Measurements from ENCODE around the gene NACC2.

Gene NACC2

GRCh38 chr9:136056546-136057235 lies 38.4 kb downstream of the NACC2 start:
- DNase-seq = no peak

GRCh38 chr9:136055715-136056545 lies 39.2 kb downstream of the NACC2 start:
- DNase-seq = no peak

GRCh38 chr9:136054798-136055714 lies 40.0 kb downstream of the NACC2 start:
- DNase-seq = no peak

GRCh38 chr9:136054146-136054545 lies 40.9 kb downstream of the NACC2 start:
- DNase-seq = no peak

- no peak for DNase-seq
Observed at GRCh38 chr9:136053757-136054142, 41.3 kb downstream of the NACC2 start.

- DNase-seq = peak; percentile 51
Observed at GRCh38 chr9:136052991-136053756, 41.9 kb downstream of the NACC2 start.

DNA sequence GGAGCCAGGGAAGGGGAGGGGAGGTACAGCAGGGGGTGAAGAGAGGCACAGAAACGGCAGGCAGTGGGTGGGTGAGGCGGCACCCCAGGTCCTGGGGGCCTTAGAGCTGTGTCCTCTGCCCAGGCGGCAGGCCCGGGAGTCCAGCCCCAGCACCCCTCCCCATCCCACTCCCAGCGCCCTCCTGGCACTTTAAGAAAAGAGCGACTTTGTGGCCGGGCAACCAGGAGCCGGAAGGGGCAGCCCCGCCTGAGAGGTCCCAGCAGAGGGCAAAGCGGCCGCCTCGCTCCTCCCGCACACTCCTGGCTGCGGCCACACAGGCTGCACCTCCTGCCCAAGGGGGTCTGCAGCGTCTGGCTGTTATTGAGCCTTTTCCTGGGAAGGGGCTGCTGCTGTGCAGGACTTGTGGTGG lies 42.6 kb downstream of the NACC2 start:
- peak; percentile 64 for DNase-seq

DNA sequence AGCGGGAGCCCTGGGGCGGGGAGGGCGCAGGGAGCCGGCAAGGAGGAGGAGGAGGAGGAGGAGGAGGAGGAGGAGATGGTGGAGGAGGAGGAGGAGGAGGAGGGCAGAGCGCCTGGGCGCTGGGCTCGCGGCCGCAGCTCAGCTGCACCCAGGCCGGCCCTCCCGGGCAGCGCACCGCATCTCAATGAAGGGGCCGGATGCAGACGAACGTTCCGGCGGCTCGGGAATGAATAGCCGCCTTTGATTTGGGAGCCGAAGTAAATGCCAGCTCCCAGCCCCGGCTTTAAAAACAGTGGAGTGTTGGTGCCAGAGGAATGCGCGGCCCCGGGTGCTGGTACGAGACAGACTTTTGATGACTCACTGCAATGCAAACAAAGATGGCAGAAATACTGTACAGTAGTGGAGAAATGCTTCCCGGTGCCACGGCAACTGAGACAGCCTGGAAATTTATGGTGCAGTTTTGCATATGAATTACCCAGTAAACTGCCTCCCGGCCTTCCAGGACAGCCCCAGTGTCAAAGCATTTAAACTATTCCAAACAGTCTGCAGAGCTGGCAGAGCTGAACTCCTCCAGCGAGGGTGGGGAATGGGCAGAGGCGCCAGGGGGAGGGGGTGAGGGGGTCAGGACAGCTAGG lies 43.1 kb downstream of the NACC2 start:
- DNase-seq = peak; percentile 80

DNA sequence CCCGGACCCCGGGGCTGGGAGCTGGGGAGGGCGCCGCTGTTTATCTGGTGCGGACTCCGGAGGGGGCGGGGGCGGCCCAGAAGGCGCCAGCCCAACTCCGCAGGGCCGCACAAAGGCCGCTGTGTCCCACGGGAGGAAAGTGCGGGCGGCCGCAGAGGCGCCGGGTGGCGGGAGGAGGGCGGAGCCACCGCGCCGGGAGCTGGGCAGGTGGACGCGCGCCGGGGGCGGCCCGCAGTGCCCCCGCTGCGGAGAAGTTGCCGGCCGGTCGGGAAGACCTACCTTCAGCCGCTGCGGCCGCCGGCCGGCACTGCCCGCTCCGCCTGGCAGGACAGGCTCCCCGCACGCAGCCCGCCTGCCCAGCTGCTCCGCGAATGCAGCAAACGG lies 43.6 kb downstream of the NACC2 start:
- peak; percentile 68 for DNase-seq

DNA sequence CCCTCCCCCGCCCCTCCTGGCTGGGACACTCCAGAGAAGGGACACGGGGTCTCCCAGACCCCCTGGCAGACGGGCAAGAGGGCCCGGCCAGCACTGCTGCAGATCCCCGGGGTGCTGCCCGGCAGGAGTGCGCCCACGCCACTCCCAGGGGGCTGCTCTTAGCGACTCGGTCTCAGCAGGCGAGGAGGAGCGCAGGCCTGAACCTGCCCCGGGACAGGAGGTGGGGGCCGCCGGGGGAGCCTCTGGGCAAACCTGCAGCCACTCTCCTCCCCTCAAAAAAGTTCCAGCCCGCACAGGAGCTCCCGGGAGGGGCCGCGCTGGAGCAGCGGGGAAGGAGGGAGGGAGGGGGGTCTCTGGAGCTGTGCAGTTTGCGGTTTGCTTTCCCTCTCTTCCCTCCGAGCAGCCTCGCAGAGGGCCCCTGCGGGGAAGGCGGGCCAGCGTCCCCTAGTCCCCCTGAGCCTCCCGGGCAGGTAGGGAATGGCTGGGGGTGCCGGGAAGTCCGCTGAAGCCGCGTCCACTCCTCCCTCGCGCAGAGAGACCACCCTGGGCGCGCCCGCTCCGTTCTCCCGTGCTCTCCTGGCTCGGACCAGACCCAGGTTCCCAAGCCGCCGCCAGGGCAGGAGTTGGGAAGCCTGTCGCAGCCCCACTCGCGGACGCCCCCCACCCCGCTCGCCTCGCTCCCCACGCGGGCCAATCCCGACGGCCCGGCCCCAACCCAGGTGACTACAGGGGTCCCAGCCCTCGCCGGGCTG lies 44.2 kb downstream of the NACC2 start:
- DNase-seq = peak; percentile 72

GRCh38 chr9:136050266-136050700 lies 44.8 kb downstream of the NACC2 start:
- peak; percentile 38 for DNase-seq

- DNase-seq = no peak
Observed at GRCh38 chr9:136049491-136050265, 45.4 kb downstream of the NACC2 start.

GRCh38 chr9:136048560-136049411 lies 46.3 kb downstream of the NACC2 start:
- DNase-seq = no peak

- DNase-seq = no peak
Observed at GRCh38 chr9:136047775-136048559, 47.1 kb downstream of the NACC2 start.

- DNase-seq = no peak
Observed at GRCh38 chr9:136047076-136047774, 47.9 kb downstream of the NACC2 start.

DNA sequence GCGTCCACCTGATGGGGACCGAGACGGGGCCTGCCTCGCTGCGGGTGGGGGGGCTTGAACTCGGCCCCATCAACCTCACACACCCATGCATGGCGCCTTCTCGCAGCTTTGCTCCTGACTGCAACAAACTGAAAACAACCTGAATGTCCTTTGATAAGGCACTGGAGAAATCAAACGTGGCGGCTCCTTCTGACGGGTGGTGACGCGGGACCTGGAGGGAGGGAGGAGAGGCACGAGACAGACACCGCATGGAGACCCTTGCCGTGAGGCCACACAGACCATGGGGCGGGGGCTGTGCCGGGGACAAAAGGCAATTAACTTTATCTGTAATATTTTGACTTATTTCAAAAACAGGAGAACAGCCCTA lies 48.6 kb downstream of the NACC2 start:
- no peak for DNase-seq
